Measurements from ENCODE around the gene IFFO2. TPM values are rescaled to one million over a fixed set of nuclear protein-coding genes. Genes with fewer than 3 reads are reported as not detected.

The IFFO2 gene
- total and polyA plus RNA-seq, 2 donors (not counting 1 experiment from before 2014, with no cell fraction given), result 16.8 to 19.2 TPM

DNA sequence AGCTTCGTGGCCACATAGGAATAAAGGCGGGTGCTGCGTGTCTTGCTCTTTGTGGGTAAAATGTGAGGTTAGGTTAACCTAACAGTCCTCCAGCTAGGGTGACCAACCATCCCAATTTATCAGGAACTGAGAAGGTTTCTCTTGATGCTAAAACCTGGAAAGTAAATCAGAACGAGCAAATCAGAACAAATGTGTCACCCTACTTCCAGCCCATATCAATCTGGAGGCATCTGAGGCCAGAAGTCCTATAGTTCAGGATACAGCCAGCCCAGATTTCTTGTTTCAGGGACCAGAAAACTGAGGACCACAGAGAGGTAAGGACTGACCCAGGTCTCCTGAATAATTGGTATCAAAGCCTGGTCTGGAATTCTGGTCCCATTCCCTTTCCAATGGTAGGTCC is 3.1 kb upstream of the IFFO2 start:
- ChIA-PET POLR2A (interaction anchor here (0.5 kb wide), 1 partner anchor 9 kb away, joined by 3 read pairs; no protein-coding TSS in a partner anchor), CTCF (interaction anchor here (1.9 to 12.4 kb wide), 2 partner anchors 34 to 54 kb away, joined by 5 to 157 read pairs; partner anchors contain the start of gene ALDH4A1)
- Mint-ChIP-seq H3K27ac (no peak overlapping the region), H3K4me1 (peaks cover 16% of the 10 kb centered on the region), H3K27me3 (peaks cover 9% of the 10 kb centered on the region), H3K9me3 (ENCODE audit: insufficient read depth) (no peaks in the 10 kb centered on the region), H3K4me3 (no peak overlapping the region)
- no peak for TF ChIP-seq EZH2 (IDR thresholded peaks at IDR 0.05; ENCODE audit: borderline replicate concordance, insufficient read depth, low read depth, low read length, poor library complexity, severe bottlenecking)
- no peak overlapping the region for H3K4me3 ChIP-seq (ENCODE audit: control extremely low read depth in 1 of 5, extremely low read depth in 1 of 5, insufficient read depth in 1 of 5, low read depth in 2 of 5, low read length in 4 of 5)
- H3K4me2 ChIP-seq (replicated peaks; ENCODE audit: low read depth, low read length, poor library complexity, severe bottlenecking), result no peak overlapping the region
- no peak overlapping the region for H3K27ac ChIP-seq (ENCODE audit: low read length in 2 of 2)
- WGBS (ENCODE audit: insufficient coverage), result 67% methylated on average over 1 of the region's 4 CpGs
- no peak overlapping the region for H2AFZ ChIP-seq (ENCODE audit: insufficient read depth, low read depth, low read length, poor library complexity, severe bottlenecking)
- H3K9ac ChIP-seq (ENCODE audit: low read length), result no peak overlapping the region
- peaks cover 0 to 4% (median 0%) of the 10 kb centered on the region in 3 donors for H3K9me3 ChIP-seq (ENCODE audit: control extremely low read depth in 1 of 3, control insufficient read depth in 2 of 3, insufficient read depth in 1 of 3, low read length in 2 of 3)
- H3K4me1 ChIP-seq (ENCODE audit: control insufficient read depth in 2 of 2, insufficient read depth in 2 of 2, low read length in 2 of 2), result peaks cover 20 to 23% of the 10 kb centered on the region in 2 donors
- DNase-seq, result no peak
- no peak for ATAC-seq (ENCODE audit: low read depth)
- H4K20me1 ChIP-seq (ENCODE audit: control insufficient read depth, insufficient read depth, low read length, poor library complexity, severe bottlenecking), result peaks cover 10% of the 10 kb centered on the region
- intact Hi-C loops (cut with micrococcal nuclease), result no loop called here
- H3K27me3 ChIP-seq (replicated peaks in 1 of 4; ENCODE audit: control extremely low read depth in 1 of 4, control insufficient read depth in 3 of 4, insufficient read depth in 4 of 4, low read length in 3 of 4), result peaks cover 0 to 10% (median 4%) of the 10 kb centered on the region in 4 experiments
- peaks cover 11% of the 10 kb centered on the region for H3K79me2 ChIP-seq (ENCODE audit: control insufficient read depth, insufficient read depth, low read length)
- H3K36me3 ChIP-seq (replicated peaks in 1 of 2; ENCODE audit: control extremely low read depth in 1 of 2, control insufficient read depth in 1 of 2, extremely low read depth in 1 of 2, insufficient read depth in 2 of 2, low read length in 1 of 2), result no peaks in the 10 kb centered on the region

GRCh38 chr1:18957532-18958300 is 1.2 kb upstream of the IFFO2 start:
- Mint-ChIP-seq H3K4me3 (peak overlapping the region; percentile 88), H3K4me1 (peaks cover 34% of the 10 kb centered on the region), H3K27ac (peak overlapping the region; percentile 4), H3K9me3 (ENCODE audit: insufficient read depth) (no peaks in the 10 kb centered on the region), H3K27me3 (peaks cover 9% of the 10 kb centered on the region)
- 75% methylated on average over 15 of the region's 17 CpGs for WGBS (ENCODE audit: insufficient coverage)
- Histone ChIP-seq H3K9me3 (ENCODE audit: control extremely low read depth in 1 of 3, control insufficient read depth in 2 of 3, insufficient read depth in 1 of 3, low read length in 2 of 3) (peaks cover 0 to 4% (median 0%) of the 10 kb centered on the region in 3 donors), H4K20me1 (ENCODE audit: control insufficient read depth, insufficient read depth, low read length, poor library complexity, severe bottlenecking) (peaks cover 14% of the 10 kb centered on the region), H3K4me1 (ENCODE audit: control insufficient read depth in 2 of 2, insufficient read depth in 2 of 2, low read length in 2 of 2) (peaks cover 38 to 42% of the 10 kb centered on the region in 2 donors), H3K4me2 (replicated peaks; ENCODE audit: low read depth, low read length, poor library complexity, severe bottlenecking) (peak overlapping the region; percentile 92), H2AFZ (ENCODE audit: insufficient read depth, low read depth, low read length, poor library complexity, severe bottlenecking) (peak overlapping the region; percentile 88), H3K79me2 (ENCODE audit: control insufficient read depth, insufficient read depth, low read length) (peaks cover 30% of the 10 kb centered on the region), H3K4me3 (ENCODE audit: control extremely low read depth in 1 of 5, extremely low read depth in 1 of 5, insufficient read depth in 1 of 5, low read depth in 2 of 5, low read length in 4 of 5) (peak overlapping the region in 4 of 5 experiments; percentile 50 to 71 (median 66)), H3K27ac (ENCODE audit: low read length in 2 of 2) (no peak overlapping the region), H3K36me3 (replicated peaks in 1 of 2; ENCODE audit: control extremely low read depth in 1 of 2, control insufficient read depth in 1 of 2, extremely low read depth in 1 of 2, insufficient read depth in 2 of 2, low read length in 1 of 2) (no peaks in the 10 kb centered on the region), H3K27me3 (replicated peaks in 1 of 4; ENCODE audit: control extremely low read depth in 1 of 4, control insufficient read depth in 3 of 4, insufficient read depth in 4 of 4, low read length in 3 of 4) (peaks cover 0 to 10% (median 4%) of the 10 kb centered on the region in 4 experiments), H3K9ac (ENCODE audit: low read length) (peak overlapping the region; percentile 73)
- POLR2A ChIA-PET, result interaction anchor here (0.5 to 2.0 kb wide), 4 partner anchors 31 to 55 kb away, joined by 3 to 19 read pairs (median 6); partner anchors contain the start of gene ALDH4A1
- TF ChIP-seq EZH2 (IDR thresholded peaks at IDR 0.05; ENCODE audit: borderline replicate concordance, insufficient read depth, low read depth, low read length, poor library complexity, severe bottlenecking) (no peak), CTCF (IDR thresholded peaks at IDR 0.05) (no peak)
- CTCF ChIA-PET, result interaction anchor here (1.2 to 12.4 kb wide), 6 partner anchors 13 to 52 kb away, joined by 4 to 157 read pairs (median 21); partner anchors contain the start of gene ALDH4A1
- ATAC-seq (ENCODE audit: low read depth) (no peak), DNase-seq (no peak)
- intact Hi-C loops (cut with micrococcal nuclease), result no loop called here
